GM20000 (cell line): ENCODE data around the gene RAB3IL1.
"Not testable (repeated sequence)": the region's sequence is repeated elsewhere in the genome, so short reads cannot be mapped to it uniquely, and the experiment has no call there.

ENCODE experiments used
- DNase-seq: peaks from one replicate; pipeline ENCODE4 v3.0.0; 2012; ENCODE audit warnings: low spot score
- TF ChIP-seq, protein P1 (sequence below): IDR thresholded peaks from 2 replicates; pipeline ENCODE4 v1.5.1; 2012; ENCODE audit warnings: mild to moderate bottlenecking, control low read depth; ENCODE audit errors: extremely low read depth, missing control alignments

Gene RAB3IL1

DNA sequence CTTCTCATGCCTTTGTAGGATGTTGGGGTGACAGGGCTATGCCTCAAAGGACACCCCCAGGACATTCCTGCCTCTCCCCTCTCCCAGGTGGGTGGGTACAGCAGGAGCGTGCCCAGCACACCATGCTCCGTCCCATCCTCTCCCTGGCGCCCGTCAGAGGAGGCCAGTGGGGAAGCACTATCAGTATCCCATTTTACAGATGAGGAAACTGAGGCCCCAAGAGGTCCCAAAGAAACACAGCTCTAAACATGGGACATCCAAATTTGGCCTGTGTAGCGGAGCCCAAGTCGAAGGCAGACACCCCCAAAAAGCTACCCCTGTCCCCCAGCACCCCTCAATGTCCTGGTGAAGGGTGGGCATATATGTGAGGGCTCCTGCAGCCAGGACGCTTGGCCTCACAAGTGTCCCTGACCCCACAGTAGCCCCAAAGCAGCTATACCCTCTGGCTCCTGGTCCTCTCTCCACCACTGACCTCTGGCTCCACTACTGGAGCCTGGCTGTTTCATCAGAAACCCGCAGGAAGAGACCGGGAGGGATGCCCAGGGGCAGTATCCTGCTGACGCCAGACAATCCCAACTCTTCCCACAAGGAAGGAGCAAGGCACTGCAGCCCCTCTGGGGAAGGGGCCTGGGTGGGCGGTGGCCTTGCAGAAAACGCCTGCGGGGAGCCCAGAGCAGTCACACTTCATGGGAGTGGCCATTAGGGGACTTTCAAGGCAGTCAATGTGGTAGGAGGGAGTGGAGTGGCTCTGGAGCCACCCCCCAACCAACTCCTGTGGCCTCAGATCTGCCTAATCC lies 31.4 kb downstream of the RAB3IL1 start:
- TF ChIP-seq, protein P1, sequence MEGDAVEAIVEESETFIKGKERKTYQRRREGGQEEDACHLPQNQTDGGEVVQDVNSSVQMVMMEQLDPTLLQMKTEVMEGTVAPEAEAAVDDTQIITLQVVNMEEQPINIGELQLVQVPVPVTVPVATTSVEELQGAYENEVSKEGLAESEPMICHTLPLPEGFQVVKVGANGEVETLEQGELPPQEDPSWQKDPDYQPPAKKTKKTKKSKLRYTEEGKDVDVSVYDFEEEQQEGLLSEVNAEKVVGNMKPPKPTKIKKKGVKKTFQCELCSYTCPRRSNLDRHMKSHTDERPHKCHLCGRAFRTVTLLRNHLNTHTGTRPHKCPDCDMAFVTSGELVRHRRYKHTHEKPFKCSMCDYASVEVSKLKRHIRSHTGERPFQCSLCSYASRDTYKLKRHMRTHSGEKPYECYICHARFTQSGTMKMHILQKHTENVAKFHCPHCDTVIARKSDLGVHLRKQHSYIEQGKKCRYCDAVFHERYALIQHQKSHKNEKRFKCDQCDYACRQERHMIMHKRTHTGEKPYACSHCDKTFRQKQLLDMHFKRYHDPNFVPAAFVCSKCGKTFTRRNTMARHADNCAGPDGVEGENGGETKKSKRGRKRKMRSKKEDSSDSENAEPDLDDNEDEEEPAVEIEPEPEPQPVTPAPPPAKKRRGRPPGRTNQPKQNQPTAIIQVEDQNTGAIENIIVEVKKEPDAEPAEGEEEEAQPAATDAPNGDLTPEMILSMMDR = no peak
- no peak for DNase-seq

DNA sequence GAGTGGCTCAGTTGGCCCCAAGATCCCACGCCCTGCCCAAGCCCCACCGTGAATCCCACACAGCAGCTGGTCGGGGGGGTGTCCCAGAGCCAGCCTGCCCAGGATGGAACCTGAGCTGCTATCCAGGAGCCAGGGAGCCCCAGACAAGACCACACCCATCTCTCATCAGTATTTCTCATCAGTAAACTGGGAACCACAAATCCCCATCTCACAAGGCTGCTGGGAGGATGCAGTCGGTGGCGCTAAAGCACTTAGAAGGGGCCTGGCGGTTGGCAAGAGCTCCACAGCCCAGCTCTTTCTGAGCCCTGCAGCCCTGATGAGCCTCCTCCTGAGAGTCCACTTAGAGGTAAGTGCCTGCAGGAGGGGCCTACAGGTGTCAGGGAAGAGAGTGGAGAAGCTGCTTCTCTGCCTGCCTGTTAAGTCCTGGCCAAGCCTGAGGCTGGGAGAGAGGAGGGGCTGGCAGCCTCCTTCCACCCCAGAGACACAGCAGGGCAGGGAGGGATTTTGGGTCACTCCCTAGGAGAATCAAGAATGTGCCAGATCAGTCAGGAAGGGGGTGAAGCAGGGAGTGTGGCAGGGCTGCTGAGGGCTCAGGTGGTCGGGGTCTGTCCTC lies 32.1 kb downstream of the RAB3IL1 start:
- no peak for DNase-seq
- TF ChIP-seq, protein P1 = no peak

DNA sequence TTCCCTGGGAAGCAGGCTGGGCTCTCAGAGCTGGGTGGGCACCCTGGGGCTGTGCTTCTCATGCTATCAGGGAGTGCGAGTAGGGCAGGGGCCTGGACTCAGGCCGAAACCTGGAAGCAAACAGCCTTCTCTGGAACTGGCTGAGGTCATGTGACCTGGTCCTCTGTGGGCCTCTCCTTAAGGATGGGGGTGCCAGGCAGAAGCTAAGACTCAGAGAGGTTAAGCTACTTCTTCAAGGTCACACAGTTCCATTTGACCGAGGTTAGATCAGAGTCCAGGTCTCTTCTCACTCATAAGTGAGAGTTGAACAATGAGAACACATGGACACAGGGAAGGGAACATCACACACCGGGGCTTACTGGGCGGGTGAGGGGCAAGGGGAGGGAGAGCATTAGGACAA lies 33.4 kb downstream of the RAB3IL1 start:
- TF ChIP-seq, protein P1 = no peak

DNA sequence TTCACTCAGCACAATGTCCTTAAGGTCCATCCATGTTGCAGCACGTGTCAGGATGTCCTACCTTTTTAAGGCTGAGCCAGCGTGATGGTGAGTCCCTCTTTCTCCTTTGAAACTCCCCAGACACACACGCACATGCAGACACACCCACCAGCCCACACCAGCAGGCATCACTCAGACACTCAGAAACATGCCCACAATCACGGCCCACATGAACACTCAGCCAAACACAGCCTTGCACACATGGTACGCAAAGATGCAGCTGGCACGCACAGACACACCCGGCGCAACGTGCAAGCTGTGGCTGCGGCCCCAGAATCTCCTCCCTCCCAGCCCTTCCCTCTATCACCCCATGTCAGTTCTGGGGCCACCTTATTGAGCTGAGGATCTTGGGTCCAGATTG lies 34.0 kb downstream of the RAB3IL1 start:
- no peak for DNase-seq
- TF ChIP-seq, protein P1 = no peak

More for the DNA sequence above, 33.4 kb downstream of the RAB3IL1 start:
- DNase-seq = no peak

DNA sequence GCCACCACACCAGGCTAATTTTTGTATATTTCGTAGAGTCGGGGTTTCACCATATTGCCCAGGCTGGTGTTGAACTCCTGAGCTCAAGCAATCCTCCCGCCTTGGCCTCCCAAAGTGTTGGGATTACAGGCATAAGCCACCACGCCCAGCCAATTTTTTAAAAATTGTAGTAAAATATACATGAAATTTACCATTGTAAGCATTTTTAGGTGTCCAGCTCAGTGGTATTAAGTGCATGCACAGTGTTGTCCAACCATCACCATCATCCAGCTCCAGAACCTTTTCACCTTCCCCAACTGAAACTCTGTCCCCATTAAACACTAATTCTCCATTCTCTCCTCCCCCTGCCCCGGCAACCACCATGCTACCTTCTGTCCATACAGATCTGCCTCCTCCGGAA lies 34.5 kb downstream of the RAB3IL1 start:
- no peak for DNase-seq
- TF ChIP-seq, protein P1 = no peak

DNA sequence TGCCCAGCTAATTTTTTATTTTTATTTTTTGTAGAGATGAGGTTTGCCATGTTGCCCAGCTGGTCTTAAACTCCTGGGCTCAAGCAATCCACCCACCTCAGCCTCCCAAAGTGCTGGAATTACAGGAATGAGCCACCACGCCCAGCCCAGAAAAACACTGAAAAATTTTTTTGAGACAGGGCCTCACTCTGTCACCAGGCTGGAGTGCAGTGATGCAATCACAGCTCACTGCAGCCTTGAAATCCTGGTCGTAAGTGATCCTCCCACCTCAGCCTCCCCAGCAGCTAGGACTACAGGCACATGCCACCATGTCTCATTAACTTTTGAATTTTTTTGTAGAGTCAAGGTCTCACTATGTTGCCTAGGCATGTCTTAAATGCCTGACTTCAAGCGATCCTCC lies 35.1 kb downstream of the RAB3IL1 start:
- not testable (repeated sequence) for DNase-seq

DNA sequence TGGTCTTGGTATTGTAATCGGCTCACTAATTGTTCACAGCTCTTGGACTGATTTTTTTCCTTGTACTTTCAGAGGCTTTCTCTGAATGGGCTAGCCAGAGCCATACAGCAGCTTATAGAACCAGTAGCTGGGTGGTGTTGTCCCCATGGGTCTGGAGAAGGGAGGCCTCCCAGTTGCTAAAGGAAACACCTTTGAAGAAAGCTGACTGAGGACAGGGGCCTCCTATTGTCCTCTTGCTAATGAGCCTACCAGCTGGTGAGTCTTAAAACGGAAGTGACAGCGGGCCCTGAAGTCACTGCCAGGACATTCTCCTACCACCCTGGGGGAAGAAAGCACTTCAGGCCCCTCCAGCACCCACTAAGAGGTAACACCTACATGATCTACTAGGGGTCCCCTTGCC lies 36.0 kb downstream of the RAB3IL1 start:
- TF ChIP-seq, protein P1 = no peak
- DNase-seq = no peak

DNA sequence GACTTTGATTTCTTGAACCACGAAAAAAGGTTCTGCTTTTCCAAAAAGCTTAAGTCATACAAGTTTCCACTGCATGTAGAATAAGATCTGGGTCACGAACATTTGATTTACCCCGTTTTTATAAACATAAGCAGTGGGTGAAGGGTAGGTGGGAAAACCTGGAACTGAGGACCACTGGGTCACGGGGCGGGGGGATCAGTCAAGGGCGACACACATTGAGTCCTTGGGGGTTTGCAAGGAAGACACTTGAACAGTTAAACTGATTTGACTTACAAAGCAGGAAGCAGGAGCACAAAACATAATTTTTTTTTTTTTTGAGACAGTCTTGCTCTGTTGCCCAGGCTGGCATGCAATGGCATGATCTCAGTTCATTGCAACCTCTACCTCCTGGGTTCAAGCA lies 36.9 kb downstream of the RAB3IL1 start:
- TF ChIP-seq, protein P1 = no peak
- no peak for DNase-seq
